AG08395 (cell line): Measurements from ENCODE around the gene CHCHD6.

Source experiments
- DNase-seq: peaks from one replicate; pipeline ENCODE4 v3.0.0; 2012; ENCODE audit warnings: mixed read lengths, low spot score

Gene CHCHD6

DNA sequence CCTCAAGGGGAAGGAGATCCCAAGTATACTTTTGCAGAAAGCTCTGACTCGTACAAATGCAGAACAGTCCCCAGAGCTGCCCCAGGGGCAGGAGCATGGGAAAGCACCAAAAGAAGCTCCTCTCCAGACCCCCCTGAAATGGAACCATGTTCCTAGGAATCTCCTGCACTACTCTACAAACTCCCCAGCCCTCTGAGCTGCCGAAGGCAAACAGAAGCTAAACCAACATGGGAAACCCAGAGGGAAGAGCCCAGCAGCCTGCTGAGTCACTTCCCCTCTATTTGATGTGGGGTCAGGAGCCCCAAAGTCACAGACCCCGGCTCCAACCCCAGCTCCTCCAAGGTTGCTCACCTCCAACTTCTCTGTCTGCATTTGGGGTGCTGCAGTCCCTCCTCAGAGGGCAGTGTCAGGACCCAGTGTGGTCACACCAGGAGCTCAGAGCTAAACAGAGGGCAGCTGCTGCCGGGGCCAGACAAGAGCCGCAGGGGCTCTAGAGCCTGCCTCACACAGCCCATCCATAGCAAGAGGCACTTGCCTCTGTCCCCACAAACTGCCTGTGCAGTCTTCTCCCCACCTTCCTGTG is 275.1 kb downstream of the CHCHD6 start:
- DNase-seq = no peak

DNA sequence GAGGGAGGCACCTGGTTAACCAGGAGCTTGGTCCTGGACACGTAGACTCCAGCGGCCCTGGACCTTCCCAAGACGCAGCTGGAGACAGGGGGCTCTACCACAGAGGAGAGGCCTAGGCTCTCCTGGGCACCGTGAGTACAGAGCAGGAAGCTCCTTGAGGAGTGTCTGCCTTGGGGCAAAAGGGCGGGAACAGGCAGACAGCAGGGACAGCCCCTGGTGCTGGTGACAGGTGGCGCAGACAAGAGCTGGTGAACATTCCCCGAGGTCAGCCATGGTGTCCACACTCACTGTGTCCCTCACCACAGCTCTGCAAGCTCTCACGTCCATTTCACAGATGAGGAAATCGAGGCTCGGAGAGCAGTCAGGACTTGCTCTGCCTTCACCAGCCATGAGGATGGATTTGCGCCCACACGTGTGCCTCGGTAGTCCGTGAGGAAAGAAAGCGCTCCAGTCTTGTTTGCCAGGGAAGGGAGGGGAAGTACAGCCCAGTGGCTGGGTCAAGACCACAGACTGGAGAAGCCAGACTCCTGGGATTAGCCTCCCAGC is 276.3 kb downstream of the CHCHD6 start:
- no peak for DNase-seq

DNA sequence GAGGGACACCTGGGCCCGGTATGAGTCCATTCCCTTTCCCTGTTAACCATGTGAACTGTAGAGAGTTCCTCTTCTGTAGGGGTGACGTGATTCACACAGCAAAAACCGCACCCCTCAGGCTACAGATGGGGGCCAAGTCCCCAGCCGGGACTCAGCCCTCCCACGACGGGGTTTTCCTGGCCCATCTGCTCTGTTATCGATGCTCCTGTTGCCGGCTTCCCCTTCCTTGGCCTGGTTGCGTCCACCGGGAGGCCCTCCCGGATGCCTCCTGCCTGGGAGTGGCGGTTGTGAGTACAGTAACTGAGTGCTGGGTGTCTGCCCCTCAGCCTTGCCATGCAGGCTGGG is 278.1 kb downstream of the CHCHD6 start:
- DNase-seq = peak; percentile 18

DNA sequence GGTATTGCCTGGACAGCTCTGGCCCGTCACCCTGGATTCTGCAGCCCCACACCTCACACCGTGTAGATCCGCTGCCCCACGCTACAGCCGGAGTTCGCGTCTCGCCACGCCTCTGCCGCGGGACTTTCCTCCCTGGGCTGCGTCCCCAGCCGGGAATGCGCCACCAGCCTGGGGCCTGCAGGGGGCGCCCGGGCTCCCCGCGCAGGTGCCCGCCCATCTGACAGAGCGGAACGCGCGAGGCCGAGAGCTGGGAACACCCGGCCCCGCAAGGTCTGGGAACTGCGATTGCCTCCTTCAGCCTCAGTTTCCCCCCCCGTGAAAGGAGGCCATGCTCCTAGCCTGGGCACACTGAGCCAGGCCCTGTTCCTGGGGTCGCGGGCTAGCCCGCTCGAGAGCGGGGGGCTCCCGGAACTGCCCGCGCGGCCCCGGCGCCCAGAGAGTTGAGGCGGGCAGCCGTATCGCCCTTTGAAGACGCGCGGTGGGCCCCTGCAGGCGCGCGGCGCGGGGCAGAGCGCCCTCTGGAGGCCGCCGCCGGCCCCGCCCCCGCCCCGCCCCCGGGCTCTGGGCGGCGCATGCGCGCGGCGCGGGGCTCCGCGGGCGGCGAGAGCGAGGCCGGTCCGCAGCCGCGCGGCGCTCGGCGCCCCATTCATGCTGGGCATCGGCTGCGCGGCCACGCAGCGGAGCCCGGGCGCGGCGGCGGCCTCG is 278.6 kb downstream of the CHCHD6 start, which contains the start of gene PLXNA1:
Gene PLXNA1, plus strand, starts transcription at position 645 of the 705 bp plus-strand sequence. CDS start 5,479 bp downstream, outside the sequence.
- peak; percentile 97 for DNase-seq

DNA sequence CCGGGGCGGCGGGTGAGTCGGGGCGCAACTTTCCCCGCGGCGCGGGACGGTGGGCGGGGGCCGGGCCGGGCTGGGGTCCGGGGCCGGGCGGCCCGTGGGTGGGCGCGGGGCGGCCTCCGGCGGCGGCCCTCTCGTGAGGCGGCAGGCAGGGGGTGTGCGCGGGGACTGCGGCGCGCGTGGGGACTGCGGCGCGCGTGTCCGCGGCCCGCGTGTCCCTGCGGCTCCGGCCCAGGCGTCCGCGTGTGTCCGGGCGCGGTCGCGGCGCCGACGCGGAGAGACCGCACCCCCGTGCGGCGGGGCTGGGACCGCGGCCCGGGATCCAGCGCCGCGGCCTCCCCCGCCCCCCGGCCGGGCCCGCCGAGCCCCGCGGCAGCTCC is 279.2 kb downstream of the CHCHD6 start:
- DNase-seq = peak; percentile 40

DNA sequence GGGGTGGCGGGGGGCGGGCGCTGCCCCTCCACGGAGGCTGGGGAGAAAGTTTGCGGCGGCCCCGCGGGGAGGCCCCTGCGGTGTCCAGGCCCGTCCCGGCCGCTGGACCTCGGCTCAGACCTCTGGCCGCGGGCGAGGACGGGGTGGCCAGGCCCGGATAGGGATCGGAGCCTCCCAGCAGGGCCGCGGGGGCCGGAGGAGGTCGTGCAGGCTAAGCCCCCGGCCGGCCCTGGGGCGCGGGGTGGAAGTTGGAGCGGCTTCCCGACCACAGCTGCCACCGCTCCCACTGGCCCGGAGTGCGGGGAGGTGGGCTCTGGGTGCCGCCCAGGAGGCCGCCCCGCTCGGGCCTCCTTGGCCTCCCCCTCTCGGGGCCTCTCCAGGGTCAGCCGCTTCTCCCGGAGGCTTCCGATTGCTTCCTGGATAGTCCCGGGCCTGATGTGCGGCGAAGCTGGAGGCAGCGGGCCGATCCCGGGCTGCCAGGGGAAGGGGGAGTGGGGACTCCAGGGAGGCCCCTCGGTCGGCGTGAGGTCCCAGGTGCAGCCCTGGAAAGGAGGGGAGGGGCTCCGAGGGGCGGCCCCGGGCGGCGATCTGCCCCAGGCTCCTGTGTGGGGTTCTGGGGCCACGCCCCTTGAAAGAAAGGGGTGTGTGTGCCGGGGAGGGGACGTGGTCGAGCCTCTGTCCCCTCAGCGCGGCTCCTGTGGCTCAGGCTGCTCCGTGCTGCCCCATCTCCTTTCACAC is 279.8 kb downstream of the CHCHD6 start:
- DNase-seq = peak; percentile 31

DNA sequence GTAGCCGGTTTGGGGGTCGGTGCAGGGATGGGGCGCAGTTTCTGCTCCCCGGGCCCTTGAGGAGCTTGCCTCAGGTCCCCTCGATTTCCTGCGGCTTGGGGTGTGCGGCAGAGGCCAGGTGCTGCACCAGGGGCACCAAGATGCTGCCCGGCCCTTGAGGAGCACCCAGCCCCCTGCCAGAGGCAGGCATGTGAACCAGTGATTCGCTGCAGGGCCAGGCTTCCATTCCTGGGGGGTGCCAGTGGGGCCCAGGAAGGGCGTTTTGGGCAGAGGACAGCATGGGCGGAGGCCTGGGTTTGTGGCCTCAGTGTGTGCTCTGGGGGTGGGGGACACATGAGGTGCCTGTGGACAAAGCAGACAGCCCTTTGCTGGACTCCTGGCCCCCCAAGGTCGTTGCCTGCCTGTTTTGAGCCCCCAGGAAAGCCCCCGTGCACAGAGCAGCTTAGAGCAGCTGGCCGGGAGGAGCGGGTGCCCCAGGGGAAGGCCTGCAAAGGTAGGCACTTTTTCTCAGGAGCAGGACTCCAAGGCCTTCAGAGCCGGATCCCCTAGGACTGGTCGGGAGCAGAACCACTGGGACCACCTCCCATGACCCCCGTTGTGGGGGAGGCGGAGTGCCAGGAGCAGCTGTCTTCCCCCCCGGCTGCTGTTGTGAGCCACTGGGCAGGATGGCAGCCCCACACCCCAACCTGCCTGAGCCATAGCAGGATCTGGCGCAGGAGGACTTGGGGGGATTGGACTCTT is 280.5 kb downstream of the CHCHD6 start:
- DNase-seq = no peak

DNA sequence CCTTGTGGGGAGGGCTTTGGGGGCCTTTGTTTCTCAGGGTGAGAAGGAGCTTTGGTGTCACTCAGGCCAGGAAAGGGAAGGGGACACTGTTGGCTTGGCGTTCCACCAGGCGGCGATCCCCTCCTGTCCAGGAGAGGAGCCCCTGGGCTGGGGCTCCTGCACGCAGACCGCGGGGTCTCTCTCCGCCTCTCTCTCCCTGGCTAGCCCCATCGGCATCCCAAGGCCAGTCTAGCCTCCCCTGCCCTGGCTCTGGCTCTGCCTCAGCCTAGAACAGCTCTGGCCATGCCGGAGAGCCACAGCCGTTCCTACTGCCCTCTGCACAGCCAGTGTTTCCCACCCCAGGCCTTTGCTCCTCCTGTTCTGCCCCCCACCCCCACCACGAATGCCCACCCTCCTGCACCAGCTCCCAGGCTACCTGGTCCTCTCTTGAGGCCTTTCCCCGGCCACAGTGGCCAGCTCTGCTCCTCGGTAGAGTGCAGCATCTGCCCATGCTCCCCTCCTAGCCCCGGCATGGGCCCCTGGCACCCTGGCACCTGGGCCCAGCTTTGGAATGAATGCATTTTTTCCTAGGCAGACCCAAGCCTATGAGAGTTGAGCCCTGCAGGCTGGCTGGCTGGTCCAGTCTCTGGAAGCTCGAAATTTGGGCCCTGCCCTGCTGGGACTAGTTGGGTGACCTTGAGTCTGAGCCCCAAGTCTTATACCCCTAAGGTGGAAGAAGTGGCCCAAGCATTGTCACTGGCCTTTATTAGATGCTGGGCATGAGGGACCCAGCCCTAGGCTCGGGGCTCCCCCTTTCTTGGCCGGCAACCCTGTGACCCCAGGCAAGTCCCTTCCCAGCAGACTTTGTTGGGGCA is 281.3 kb downstream of the CHCHD6 start:
- DNase-seq = no peak

DNA sequence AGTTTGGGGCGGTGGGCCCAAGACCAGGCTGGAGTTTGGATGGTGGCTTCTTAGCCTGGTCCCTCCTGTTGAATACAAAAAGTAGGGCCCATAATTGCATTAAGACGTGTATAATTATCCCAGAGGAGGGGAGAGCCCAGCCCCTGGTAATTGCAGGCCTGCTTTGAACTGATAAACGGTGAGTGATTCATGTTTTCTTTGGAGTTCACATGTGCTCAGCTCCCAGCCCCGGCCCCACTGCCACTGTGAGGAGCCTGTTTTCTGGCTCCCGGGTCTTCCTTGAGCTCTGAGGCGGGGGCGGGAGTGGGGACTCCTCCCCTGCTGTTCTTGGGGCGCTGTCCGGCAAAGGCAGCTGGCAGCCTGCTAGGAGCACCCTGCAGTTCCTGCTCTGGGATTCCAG is 282.0 kb downstream of the CHCHD6 start:
- DNase-seq = no peak

DNA sequence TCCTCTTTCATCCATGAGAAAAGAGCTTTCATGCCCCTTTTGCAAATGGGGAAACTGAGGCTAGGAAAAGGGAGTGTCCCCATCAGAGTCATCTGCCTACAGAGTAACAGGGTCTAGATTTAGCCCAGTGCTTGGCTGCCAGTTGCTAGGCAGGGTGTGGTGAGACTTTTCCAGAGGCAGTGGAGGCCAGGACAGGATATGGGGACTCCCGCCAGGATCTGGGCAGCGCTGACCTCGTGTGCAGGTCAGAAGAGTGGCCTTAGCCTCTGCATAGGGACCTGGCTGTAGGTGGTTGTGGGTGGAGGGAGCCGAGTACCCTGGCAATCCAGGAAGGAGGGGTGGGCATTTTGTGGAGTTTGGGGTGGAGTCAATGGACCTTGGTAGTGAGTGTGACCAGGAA is 283.1 kb downstream of the CHCHD6 start:
- no peak for DNase-seq

DNA sequence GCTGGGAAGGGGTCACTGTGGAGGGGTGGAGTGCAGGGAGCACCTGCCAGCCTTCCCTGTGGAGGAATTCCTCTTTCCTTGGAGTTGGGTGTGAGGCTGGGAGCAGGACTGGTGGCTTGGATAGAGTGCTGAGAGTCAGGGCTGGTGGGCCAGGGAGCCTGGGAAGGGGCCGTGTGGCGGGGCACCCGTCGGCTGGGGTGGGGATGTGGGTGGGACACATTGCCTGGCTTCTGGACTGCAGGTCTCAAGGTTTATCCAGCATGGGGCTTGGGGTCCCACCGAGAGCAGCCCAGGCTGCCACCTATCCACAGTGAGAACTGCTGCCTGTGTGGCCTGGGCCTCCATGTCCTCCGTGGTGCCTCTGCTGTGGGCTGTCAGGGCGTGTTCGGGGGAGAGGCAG is 283.6 kb downstream of the CHCHD6 start:
- DNase-seq = no peak

DNA sequence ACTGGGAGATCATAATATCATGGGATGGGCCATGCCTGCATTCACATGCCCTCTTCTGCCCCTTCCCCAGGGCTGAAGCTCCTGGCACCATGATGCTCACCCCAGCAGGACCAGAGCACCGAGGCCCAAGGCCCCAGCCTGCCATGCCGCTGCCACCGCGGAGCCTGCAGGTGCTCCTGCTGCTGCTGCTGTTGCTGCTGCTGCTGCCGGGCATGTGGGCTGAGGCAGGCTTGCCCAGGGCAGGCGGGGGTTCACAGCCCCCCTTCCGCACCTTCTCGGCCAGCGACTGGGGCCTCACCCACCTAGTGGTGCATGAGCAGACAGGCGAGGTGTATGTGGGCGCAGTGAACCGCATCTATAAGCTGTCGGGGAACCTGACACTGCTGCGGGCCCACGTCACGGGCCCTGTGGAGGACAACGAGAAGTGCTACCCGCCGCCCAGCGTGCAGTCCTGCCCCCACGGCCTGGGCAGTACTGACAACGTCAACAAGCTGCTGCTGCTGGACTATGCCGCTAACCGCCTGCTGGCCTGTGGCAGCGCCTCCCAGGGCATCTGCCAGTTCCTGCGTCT is 284.5 kb downstream of the CHCHD6 start:
- no peak for DNase-seq

DNA sequence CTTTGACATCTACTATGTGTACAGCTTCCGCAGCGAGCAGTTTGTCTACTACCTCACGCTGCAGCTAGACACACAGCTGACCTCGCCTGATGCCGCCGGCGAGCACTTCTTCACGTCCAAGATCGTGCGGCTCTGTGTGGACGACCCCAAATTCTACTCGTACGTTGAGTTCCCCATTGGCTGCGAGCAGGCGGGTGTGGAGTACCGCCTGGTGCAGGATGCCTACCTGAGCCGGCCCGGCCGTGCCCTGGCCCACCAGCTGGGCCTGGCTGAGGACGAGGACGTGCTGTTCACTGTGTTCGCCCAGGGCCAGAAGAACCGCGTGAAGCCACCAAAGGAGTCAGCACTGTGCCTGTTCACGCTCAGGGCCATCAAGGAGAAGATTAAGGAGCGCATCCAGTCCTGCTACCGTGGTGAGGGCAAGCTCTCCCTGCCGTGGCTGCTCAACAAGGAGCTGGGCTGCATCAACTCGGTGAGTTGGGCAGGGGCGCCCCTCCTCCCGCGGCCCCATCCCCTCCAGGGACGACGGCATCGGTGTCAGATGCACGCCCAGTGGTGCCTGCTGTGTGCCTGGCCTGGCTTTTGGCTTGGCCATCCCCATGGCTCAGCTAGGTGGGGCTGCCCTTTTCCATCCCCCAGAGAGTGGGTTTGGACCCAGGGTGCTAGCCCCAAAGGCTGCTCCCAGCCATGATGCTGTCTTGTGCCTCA is 285.4 kb downstream of the CHCHD6 start:
- no peak for DNase-seq

DNA sequence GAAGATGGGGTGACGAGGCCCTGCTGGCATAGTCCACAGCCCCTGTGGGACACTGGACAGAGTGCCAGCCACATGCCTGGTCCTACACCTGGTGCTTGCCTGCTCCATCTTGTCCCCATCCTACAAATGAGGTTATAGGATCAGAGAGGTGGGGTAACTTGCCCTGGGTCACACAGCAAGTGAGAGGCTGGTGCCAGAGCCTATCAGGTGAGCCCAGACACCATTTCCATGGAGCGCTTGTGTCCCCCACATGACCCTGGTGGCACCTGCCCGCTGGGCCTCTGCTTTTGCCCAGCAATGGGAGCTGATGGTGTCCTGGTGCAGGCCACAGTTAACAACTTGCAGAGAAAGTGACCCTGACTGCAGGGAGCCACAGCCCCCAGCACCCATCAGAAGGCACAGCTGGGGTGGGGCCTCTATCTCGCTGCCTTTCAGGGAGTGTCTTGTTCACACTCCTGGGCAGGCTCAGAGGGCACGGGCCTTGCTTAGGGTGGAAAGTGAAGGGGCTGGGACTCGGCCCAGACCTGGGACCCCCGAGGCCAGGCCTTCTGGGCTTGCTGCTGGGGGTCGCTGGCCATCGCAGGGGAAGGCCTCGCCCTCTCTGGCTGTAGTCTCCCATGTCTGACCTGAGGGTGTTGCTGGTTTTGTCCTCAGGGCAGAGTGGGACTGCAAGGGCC is 286.1 kb downstream of the CHCHD6 start:
- no peak for DNase-seq

DNA sequence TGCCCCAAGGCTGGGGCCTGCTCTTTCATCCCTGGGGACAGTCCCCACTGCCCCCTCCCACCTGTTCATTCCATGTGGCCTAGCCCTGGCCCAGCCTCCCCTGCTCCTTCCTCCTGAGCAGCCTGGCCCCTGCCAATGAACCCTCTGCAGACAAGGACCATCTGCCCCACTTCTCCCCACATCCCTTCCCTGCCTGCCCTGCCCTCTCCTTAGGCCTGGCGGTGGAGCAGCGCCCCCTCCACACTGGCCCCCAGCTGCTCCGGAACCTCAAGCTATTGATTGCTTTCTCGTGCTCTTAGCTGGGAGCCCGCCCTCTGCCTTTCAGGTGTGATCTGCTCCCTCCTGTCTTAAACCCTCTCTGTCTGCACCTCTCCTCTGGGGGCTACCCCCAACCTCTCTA is 286.9 kb downstream of the CHCHD6 start:
- no peak for DNase-seq

DNA sequence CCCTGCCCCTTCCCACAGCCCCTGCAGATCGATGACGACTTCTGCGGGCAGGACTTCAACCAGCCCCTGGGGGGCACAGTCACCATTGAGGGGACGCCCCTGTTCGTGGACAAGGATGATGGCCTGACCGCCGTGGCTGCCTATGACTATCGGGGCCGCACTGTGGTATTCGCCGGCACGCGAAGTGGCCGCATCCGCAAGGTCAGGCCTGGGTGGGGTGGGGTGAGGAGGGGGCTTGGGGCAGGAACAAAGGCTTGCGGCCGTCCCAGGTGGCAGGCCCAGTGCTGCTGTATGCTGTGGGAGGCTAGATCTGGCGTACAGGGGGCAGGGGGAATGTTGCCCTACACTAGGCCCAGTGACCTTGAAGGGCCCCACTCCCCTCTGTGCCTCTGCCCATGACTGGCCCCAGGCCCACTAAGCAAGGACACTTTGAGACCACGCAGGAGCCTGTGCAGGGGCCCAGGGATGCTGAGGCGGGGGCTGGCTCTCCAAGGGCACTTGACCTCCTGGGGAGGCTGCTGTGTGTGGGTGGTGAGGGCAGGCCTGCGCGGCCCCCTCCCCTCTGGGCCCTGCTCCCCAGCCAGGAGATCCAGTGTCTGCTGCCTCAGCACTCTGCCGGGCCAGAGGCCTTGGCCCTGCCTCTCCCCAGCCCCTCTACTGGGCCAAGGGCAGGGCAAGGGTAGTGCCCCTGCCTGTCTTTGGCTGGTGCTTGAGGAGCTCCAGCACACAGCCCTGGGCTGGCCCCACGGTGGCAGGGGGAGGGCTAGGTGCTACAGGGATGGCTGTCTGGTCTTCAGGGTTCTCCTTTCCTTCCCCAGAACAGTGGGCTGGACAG is 287.5 kb downstream of the CHCHD6 start:
- DNase-seq = no peak

DNA sequence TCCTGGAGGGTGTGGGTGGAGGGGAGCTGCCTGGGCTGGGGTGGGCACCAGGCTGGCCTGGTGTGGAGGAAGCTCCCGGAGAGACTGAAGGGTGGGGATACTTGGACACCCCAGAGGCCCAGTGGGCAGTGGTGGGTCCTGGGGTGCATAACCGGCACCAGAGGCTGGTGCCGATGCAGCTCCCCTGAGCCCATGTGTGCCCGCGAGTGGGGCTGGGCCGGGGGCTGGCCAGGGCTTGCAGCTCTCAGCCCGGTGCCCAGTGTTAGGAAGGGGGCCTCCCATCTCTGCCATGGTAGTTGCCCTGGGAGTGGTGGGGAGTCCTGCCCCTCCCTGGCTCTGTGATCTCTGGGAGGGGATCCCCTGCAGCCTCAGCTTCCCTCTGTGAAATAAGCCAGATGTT is 288.2 kb downstream of the CHCHD6 start:
- DNase-seq = no peak

DNA sequence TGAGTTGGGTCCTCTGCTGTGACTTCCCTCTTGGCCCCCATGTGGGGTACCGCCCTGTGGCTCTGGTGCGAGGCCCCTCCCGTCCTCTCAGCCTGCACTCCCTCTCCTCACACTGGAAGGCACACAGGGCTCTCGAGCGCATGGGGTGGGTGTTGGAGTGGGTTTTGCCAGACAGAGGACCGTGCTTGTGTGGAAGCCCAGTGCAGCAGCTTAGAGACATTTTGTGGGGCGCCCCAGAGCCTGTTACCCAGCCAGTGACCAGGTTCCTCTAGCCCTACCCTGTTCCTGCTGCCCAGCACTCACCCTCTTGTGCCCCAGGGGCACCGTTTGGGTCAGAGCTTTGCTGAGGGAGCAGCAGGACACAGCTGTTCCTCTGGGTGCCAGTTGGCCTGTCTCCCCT is 288.7 kb downstream of the CHCHD6 start:
- DNase-seq = no peak

DNA sequence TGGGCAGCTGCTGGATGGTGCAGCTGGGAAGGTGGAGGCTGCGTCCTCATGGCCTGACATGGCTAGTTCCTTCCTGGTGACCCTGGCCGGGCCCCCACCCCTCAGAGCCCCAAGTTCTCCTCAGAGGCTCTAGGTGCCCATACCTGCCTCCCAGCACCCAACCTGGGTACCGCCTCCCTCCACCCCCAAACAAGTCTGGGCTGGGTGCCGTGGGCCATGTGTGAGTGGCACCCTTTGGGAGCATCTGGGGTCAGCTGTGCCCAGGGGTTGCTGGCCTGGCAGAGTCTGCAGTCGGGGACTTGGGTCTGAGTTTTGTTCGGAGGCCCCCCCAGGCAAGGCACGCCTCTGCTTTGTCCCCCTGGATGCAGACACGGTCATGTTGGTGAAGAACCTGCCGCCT is 289.4 kb downstream of the CHCHD6 start:
- DNase-seq = no peak
